ENCODE data around the gene FRMD4A. TPM values are rescaled to one million over a fixed set of nuclear protein-coding genes. Genes with fewer than 3 reads are reported as not detected.

FRMD4A gene
- total and polyA plus RNA-seq, 3 donors from 2014 or later: 15.0 to 20.8 (median 18.7) TPM

DNA sequence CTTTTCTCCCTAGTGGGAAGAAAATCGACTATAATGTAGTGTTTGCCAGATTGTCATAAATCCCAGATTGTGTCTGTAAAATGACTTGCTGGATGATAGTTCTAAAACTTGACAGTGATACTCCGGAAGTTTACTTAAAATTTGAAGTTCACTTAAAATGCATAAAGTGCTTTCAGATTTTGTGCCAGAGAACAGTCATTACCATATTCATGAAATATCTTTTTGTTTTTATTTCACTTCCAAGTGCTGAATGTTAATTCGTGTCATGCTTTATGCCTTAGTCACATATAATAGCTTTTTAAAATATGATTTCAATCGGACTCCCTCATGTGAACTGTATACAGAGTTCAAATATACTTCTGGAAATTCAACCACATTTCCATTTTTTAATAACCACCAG is 713.6 kb downstream of the FRMD4A start:
- H3K27ac ChIP-seq: no peak overlapping the region
- intact Hi-C loops (cut with DNase I; ENCODE audit: low total_unique reads): no loop called here
- no peak for TF ChIP-seq POLR2A (IDR thresholded peaks at IDR 0.05)
- TF ChIP-seq, protein P1, sequence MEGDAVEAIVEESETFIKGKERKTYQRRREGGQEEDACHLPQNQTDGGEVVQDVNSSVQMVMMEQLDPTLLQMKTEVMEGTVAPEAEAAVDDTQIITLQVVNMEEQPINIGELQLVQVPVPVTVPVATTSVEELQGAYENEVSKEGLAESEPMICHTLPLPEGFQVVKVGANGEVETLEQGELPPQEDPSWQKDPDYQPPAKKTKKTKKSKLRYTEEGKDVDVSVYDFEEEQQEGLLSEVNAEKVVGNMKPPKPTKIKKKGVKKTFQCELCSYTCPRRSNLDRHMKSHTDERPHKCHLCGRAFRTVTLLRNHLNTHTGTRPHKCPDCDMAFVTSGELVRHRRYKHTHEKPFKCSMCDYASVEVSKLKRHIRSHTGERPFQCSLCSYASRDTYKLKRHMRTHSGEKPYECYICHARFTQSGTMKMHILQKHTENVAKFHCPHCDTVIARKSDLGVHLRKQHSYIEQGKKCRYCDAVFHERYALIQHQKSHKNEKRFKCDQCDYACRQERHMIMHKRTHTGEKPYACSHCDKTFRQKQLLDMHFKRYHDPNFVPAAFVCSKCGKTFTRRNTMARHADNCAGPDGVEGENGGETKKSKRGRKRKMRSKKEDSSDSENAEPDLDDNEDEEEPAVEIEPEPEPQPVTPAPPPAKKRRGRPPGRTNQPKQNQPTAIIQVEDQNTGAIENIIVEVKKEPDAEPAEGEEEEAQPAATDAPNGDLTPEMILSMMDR (IDR thresholded peaks at IDR 0.05): no peak

DNA sequence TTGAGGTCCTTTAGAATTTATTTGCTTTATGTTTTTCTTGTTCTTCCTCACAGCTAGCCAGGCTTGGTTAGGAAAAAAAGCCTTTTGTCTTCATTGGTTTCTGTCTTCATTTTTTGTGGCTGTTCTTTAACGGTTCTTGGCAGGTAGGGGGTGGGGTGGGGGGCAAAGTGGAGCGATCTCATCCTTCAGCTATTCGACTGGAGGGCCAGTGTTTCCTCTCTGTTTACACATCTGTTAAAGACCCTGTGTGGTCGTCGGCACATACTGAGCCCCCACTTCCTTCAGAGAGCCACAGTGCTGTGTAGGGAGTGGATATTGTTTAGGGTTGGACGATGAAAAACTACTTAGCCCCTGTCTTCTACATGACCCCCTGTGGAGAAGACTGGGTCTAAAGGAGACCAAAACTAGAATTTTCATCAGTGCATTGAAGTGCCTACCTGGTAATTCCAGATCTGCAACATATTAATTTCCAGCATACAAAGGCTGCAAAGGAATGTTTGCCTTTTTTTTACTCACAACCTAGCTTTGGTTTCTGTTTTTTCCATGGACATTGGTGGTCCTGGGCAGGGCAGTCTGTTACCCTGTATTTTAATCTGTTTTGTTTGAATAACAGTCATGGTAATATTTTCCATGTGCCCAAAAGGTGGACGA is 714.9 kb downstream of the FRMD4A start:
- TF ChIP-seq POLR2A (IDR thresholded peaks at IDR 0.05): no peak
- TF ChIP-seq, protein P1 (IDR thresholded peaks at IDR 0.05): no peak
- Histone ChIP-seq H3K27me3 (no peaks in the 10 kb centered on the region), H3K27ac (no peak overlapping the region), H3K4me3 (no peak overlapping the region), H3K4me1 (no peaks in the 10 kb centered on the region), H3K9me3 (no peaks in the 10 kb centered on the region), H3K36me3 (ENCODE audit: low read depth, missing control alignments) (no peaks in the 10 kb centered on the region)
- intact Hi-C loops (cut with DNase I; ENCODE audit: low total_unique reads): no loop called here
- DNase-seq: no peak
- 62 to 78% methylated on average over 7 of the region's 7 CpGs for WGBS, 2 donors

More for the DNA sequence above, 713.6 kb downstream of the FRMD4A start:
- Histone ChIP-seq H3K27me3 (no peaks in the 10 kb centered on the region), H3K9me3 (no peaks in the 10 kb centered on the region), H3K4me3 (no peak overlapping the region), H3K4me1 (no peaks in the 10 kb centered on the region), H3K36me3 (ENCODE audit: low read depth, missing control alignments) (no peaks in the 10 kb centered on the region)
- WGBS, 2 donors: 84 to 88% methylated on average over 4 of the region's 4 CpGs
- DNase-seq: no peak

DNA sequence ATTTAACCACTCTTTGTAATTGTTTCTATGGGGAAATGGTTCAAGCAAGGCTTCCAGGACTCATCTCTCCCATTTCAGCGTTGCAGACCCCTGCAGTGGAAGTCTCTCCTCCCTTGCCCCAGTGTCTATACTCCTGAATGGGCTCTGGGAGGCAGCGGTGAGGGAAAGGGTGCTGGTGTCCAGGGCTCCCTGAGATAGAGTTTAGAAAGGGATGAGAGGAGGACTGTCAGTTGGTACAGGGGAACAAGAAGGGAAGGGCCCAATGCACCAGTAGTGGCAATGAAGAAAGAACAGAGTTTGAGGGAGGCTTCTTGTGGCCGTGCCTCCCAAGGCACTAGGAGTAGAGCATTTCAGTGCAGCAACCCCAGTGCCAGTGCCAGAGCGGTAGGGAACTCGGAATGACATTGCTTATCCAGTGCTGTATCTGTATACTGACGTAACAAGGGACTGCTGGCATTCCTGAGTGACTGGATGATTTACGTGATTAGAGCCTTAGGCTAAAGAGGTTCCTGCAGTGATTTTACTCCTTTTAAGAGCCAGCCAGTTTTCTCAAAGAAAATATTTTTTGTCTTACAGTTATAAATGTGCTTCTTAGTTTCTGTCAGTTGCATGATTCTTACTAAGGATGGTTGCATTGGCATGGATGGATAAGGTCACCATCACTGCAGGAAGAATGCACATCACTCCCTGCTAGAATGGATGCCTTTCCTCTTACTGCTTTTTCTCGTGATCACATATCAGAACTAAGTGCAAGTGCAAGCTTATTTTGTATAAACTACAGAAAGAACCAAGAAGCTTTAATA is 716.0 kb downstream of the FRMD4A start:
- no peaks in the 10 kb centered on the region for H3K27me3 ChIP-seq
- H3K4me3 ChIP-seq: no peak overlapping the region
- no peaks in the 10 kb centered on the region for H3K36me3 ChIP-seq (ENCODE audit: low read depth, missing control alignments)
- H3K4me1 ChIP-seq: no peaks in the 10 kb centered on the region
- no peak for DNase-seq
- no peaks in the 10 kb centered on the region for H3K9me3 ChIP-seq
- no peak for TF ChIP-seq POLR2A (IDR thresholded peaks at IDR 0.05)
- no peak overlapping the region for H3K27ac ChIP-seq
- WGBS, 2 donors: 78 to 91% methylated on average over 8 of the region's 8 CpGs
- intact Hi-C loops (cut with DNase I; ENCODE audit: low total_unique reads): no loop called here

DNA sequence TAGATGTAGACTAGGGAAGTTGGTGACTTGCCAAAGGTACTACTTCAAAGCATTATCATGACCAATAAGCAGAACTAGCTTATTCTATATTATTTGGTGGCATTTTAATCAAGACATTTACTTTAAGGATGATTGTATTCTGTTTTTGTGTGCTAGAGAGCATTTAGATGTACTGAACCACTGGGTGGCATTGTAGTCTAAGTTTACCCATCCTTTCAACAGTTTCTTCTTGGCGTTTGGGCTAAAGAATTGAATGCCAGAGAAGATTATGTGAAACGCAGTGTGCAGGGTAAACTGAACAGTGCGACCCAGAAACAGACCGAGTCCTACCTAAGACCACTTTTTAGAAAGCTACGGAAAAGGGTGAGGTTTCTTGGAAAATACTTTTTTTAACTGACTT is 717.2 kb downstream of the FRMD4A start:
- no peak for TF ChIP-seq POLR2A (IDR thresholded peaks at IDR 0.05)
- TF ChIP-seq, protein P1 (IDR thresholded peaks at IDR 0.05): no peak
- Histone ChIP-seq H3K36me3 (ENCODE audit: low read depth, missing control alignments) (no peaks in the 10 kb centered on the region), H3K4me1 (no peaks in the 10 kb centered on the region), H3K27ac (no peak overlapping the region), H3K9me3 (no peaks in the 10 kb centered on the region), H3K27me3 (no peaks in the 10 kb centered on the region), H3K4me3 (no peak overlapping the region)
- no peak for DNase-seq
- 45 to 46% methylated on average over 5 of the region's 5 CpGs for WGBS, 2 donors
- intact Hi-C loops (cut with DNase I; ENCODE audit: low total_unique reads): no loop called here

DNA sequence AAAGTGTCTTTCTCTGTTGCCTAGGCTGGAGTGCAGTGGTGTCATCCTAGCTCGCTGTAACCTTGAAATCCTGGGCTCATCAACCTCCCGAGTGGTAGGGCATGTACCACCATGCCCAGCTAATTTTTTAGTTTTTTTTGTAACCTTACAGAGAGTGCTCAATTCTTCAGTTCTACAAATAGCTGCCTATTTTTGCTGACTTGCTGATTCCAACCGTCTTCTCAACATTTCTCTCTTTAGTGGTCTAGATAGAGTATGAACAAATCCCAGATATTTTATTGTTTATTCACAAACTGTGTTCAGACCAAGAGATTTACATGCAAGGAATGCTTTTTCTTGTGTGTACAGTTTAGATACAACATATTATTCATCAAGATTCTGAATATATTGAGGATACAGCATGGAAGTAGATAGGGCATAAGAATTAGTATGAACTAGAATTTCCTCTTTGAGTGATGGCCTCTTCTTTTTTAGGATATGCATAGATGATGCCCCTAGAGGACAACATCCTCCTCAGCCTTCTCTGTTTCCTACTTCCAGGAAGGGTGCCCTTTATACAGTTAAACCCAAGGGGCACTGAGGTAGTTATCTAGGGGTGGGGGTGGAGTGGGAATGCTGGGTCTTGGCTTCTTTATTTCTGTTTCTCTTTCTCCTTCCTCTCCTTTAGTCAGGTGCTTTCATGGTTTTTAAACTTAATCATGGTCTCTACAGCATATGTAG is 717.9 kb downstream of the FRMD4A start:
- Histone ChIP-seq H3K9me3 (no peaks in the 10 kb centered on the region), H3K4me3 (no peak overlapping the region), H3K27me3 (no peaks in the 10 kb centered on the region), H3K27ac (no peak overlapping the region), H3K36me3 (ENCODE audit: low read depth, missing control alignments) (no peaks in the 10 kb centered on the region), H3K4me1 (no peaks in the 10 kb centered on the region)
- TF ChIP-seq POLR2A (IDR thresholded peaks at IDR 0.05): no peak
- TF ChIP-seq, protein P1 (IDR thresholded peaks at IDR 0.05): no peak
- no peak for DNase-seq
- intact Hi-C loops (cut with DNase I; ENCODE audit: low total_unique reads): no loop called here
- 79 to 83% methylated on average over 3 of the region's 3 CpGs for WGBS, 2 donors

Measured in testis (tissue), 3 donors.